ENCODE results near the gene BBS9. TPM values are rescaled to one million over a fixed set of nuclear protein-coding genes. Genes with fewer than 3 reads are reported as not detected.
"Not testable (repeated sequence)": the region's sequence is repeated elsewhere in the genome, so short reads cannot be mapped to it uniquely, and the experiment has no call there.

Gene BBS9
- total RNA-seq, 1 experiment from 2014 or later = 26.4 TPM

DNA sequence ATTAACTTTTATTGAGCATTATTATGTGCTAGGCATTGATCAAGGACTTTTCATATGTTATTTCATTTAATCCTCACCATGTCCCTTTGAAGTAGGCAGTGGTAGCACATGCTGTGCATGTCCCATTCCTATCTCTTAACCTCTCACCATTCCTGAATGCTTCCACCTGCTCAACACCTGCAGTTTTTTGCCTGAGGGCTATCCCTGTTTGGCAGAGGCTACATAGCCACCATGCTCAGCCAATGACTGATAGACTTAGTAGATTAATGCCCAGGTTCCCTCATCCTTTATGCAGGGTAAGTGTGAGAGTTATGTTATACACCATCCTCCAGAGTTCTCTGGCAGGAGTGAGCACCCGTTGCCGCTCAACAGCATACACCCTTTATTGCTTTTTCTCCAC lies 387.8 kb downstream of the BBS9 start:
- Mint-ChIP-seq H3K4me3 (no peak overlapping the region), H3K4me1 (no peaks in the 10 kb centered on the region; a peak in 1 of 4 replicates), H3K27ac (no peak overlapping the region; a peak in 1 of 7 replicates), H3K27me3 (ENCODE audit: low read depth) (no peaks in the 10 kb centered on the region), H3K36me3 (ENCODE audit: insufficient read depth in 1 of 3, low read depth in 3 of 3) (peaks cover 0 to 7% (median 6%) of the 10 kb centered on the region in 3 experiments; a peak in 1 of 7 replicates), H3K9me3 (peaks cover 0 to 3% of the 10 kb centered on the region in 2 experiments; a peak in 2 of 5 replicates)
- no peak for TF ChIP-seq CTCF (conservative IDR thresholded peaks at IDR 0.05)
- Histone ChIP-seq H2BK20ac (ENCODE audit: low read depth, low read length, poor library complexity, severe bottlenecking) (no peak overlapping the region), H2AK5ac (ENCODE audit: insufficient read length, low read length) (no peak overlapping the region), H3K4me1 (ENCODE audit: insufficient read depth, low read length) (no peaks in the 10 kb centered on the region), H3K4ac (ENCODE audit: low read depth, low read length) (no peak overlapping the region), H3K23me2 (ENCODE audit: insufficient read length, low read depth, low read length, poor library complexity, severe bottlenecking) (no peaks in the 10 kb centered on the region), H3K23ac (ENCODE audit: insufficient read length, low read depth, low read length) (no peak overlapping the region), H4K5ac (ENCODE audit: insufficient read length, low read depth, low read length) (no peak overlapping the region), H3K4me2 (ENCODE audit: insufficient read depth, insufficient read length, low read length) (no peak overlapping the region), H3K56ac (ENCODE audit: insufficient read length, low read depth, low read length) (no peak overlapping the region), H2BK120ac (ENCODE audit: low read depth, low read length, poor library complexity, severe bottlenecking) (no peak overlapping the region), H3K27me3 (ENCODE audit: insufficient read depth, low read length) (no peaks in the 10 kb centered on the region), H3K79me1 (ENCODE audit: insufficient read depth, low read depth, low read length, poor library complexity, severe bottlenecking) (no peaks in the 10 kb centered on the region), H4K8ac (replicated peaks; ENCODE audit: insufficient read length, low read depth, low read length) (no peak overlapping the region), H3T11ph (ENCODE audit: low read length) (no peak overlapping the region), H3K79me2 (ENCODE audit: insufficient read depth, low read length) (no peaks in the 10 kb centered on the region), H3K27ac (ENCODE audit: insufficient read length, low read depth, low read length) (no peak overlapping the region), H2BK12ac (ENCODE audit: insufficient read length, low read depth, low read length) (no peak overlapping the region), H3K9me3 (ENCODE audit: control insufficient read depth, low read depth, low read length) (no peaks in the 10 kb centered on the region), H4K20me1 (ENCODE audit: control insufficient read depth, insufficient read depth, insufficient read length) (no peaks in the 10 kb centered on the region), H3K9ac (ENCODE audit: extremely low read depth, insufficient read length, low read length) (no peak overlapping the region), H4K91ac (ENCODE audit: insufficient read length, low read depth, low read length) (no peak overlapping the region), H2BK5ac (ENCODE audit: insufficient read length, low read length) (no peak overlapping the region), H3K18ac (ENCODE audit: insufficient read length, low read depth, low read length) (no peak overlapping the region), H3K14ac (ENCODE audit: insufficient read depth, low read length) (no peak overlapping the region), H2AFZ (ENCODE audit: low read length) (no peak overlapping the region), H2BK15ac (ENCODE audit: low read depth, low read length) (no peak overlapping the region)
- WGBS (ENCODE audit: extremely low coverage, insufficient read length, low lambda C conversion rate) = no CpG with 5 or more reads among the region's 2 CpGs
- DNase-seq = no peak

DNA sequence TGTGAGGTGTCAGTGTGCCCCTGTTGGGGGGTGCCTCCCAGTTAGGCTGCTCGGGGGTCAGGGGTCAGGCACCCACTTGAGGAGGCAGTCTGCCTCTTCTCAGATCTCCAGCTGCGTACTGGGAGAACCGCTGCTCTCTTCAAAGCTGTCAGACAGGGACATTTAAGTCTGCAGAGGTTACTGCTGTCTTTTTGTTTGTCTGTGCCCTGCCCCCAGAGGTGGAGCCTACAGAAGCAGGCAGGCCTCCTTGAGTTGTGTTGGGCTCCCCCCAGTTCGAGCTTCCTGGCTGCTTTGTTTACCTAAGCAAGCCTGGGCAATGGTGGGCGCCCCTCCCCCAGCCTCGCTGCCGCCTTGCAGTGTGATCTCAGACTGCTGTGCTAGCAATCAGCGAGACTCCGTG lies 397.6 kb downstream of the BBS9 start:
- not testable (repeated sequence) for H2BK12ac ChIP-seq (ENCODE audit: insufficient read length, low read depth, low read length); H2BK5ac ChIP-seq (ENCODE audit: insufficient read length, low read length); H2BK20ac ChIP-seq (ENCODE audit: low read depth, low read length, poor library complexity, severe bottlenecking); H2BK120ac ChIP-seq (ENCODE audit: low read depth, low read length, poor library complexity, severe bottlenecking); H3K9ac ChIP-seq (ENCODE audit: extremely low read depth, insufficient read length, low read length); H3K56ac ChIP-seq (ENCODE audit: insufficient read length, low read depth, low read length); H3K14ac ChIP-seq (ENCODE audit: insufficient read depth, low read length); H3K79me1 ChIP-seq (ENCODE audit: insufficient read depth, low read depth, low read length, poor library complexity, severe bottlenecking); H3K27me3 Mint-ChIP-seq (ENCODE audit: low read depth); H3K27ac ChIP-seq (ENCODE audit: insufficient read length, low read depth, low read length); H3K23me2 ChIP-seq (ENCODE audit: insufficient read length, low read depth, low read length, poor library complexity, severe bottlenecking); H3K9me3 ChIP-seq (ENCODE audit: control insufficient read depth, low read depth, low read length); H3K79me2 ChIP-seq (ENCODE audit: insufficient read depth, low read length); H3K4me1 ChIP-seq (ENCODE audit: insufficient read depth, low read length); H3K27me3 ChIP-seq (ENCODE audit: insufficient read depth, low read length); H3K18ac ChIP-seq (ENCODE audit: insufficient read length, low read depth, low read length); H4K8ac ChIP-seq (replicated peaks; ENCODE audit: insufficient read length, low read depth, low read length); H4K91ac ChIP-seq (ENCODE audit: insufficient read length, low read depth, low read length); H2AK5ac ChIP-seq (ENCODE audit: insufficient read length, low read length); H2AFZ ChIP-seq (ENCODE audit: low read length); H3K4me2 ChIP-seq (ENCODE audit: insufficient read depth, insufficient read length, low read length); H2BK15ac ChIP-seq (ENCODE audit: low read depth, low read length); H3K9me3 Mint-ChIP-seq; H4K20me1 ChIP-seq (ENCODE audit: control insufficient read depth, insufficient read depth, insufficient read length); H4K5ac ChIP-seq (ENCODE audit: insufficient read length, low read depth, low read length); H3T11ph ChIP-seq (ENCODE audit: low read length); H3K23ac ChIP-seq (ENCODE audit: insufficient read length, low read depth, low read length); H3K4ac ChIP-seq (ENCODE audit: low read depth, low read length)
- Mint-ChIP-seq H3K4me3 (peak overlapping the region; percentile 69 to 79; a peak in 4 of 5 replicates), H3K36me3 (ENCODE audit: insufficient read depth in 1 of 3, low read depth in 3 of 3) (peaks cover 1 to 11% (median 7%) of the 10 kb centered on the region in 3 experiments; a peak in 5 of 7 replicates), H3K27ac (peak overlapping the region in 2 of 3 experiments; percentile 90 to 92; a peak in 4 of 7 replicates), H3K4me1 (peaks cover 10 to 11% of the 10 kb centered on the region in 2 experiments; a peak in 3 of 4 replicates)
- peak; percentile 68 for DNase-seq
- no CpG with 5 or more reads among the region's 9 CpGs for WGBS (ENCODE audit: extremely low coverage, insufficient read length, low lambda C conversion rate)
